Erythroblast (primary cell): Measurements from ENCODE around the gene TMEM120B.

ENCODE experiments used
- DNase-seq, 2 experiments: peaks; one replicate each; lab custom pipeline; 2025; lab: John Stamatoyannopoulos, UW
- GATA1 ChIP-seq: IDR thresholded peaks from 2 replicates; pipeline ENCODE4 v1.6.1; 2011; ENCODE audit warnings: low read depth, mild to moderate bottlenecking, control low read depth, low read length, moderate library complexity
- POLR2A ChIP-seq: IDR thresholded peaks from 2 replicates; pipeline ENCODE4 v1.6.1; 2011; ENCODE audit warnings: mild to moderate bottlenecking, low read length

Gene TMEM120B

DNA sequence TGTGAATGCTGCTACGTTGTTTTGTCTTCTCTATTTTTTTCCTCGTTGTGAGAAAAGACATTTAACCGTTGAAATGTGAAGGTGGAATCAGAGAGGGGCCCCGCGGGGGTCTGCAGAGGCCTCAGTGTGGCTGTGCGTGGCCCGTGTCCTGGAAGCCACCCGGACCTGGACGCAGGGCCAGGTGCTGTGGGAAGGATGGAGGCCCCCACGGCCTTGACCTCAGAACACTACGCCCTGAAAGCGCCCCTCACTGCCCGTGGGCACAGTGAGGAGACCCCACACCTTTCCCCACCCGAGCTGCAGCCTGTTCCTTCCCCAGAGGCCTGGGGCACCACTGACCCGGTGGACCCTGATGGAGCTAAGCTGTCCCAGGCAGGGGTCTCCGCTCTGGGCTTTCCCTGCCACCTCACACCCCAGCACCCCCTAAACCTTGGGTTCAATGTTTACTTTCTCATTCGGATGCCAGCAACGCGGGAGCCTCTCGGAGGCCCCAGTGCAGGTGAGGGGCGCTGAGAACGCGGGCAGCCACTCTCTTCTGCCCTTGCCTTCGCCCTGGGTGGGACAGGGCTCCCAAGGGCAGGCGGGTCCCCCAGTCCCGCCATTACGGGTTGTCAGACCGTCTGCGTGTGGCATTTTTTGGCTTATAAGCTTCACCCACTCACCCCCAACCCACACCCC, 118.2 kb downstream of the TMEM120B start:
- TF ChIP-seq GATA1: no peak
- TF ChIP-seq POLR2A: no peak
- no peak for DNase-seq
